ENCODE data around the gene RAB17.

RAB17 gene

GRCh38 chr2:237577956-237578870, 12.3 kb downstream of the RAB17 start:
- Histone ChIP-seq H3K9me3 (no peaks in the 10 kb centered on the region), H3K4me1 (peaks cover 0 to 24% (median 15%) of the 10 kb centered on the region in 4 donors), H3K4me3 (no peak overlapping the region), H3K27ac (no peak overlapping the region), H3K36me3 (peaks cover 0 to 4% (median 0%) of the 10 kb centered on the region in 3 donors), H3K27me3 (no peaks in the 10 kb centered on the region)
- TF ChIP-seq CTCF (IDR thresholded peaks at IDR 0.05) = no peak
- intact Hi-C loops (cut with DNase I; ENCODE audit: low total_unique reads) = loop anchor here (10.0 kb wide), 2 partner anchors 423 to 453 kb away; no protein-coding TSS in a partner anchor
- no peak for DNase-seq

GRCh38 chr2:237577458-237577857, 13.1 kb downstream of the RAB17 start:
- Histone ChIP-seq H3K4me3 (no peak overlapping the region), H3K9me3 (no peaks in the 10 kb centered on the region), H3K27ac (no peak overlapping the region), H3K36me3 (peaks cover 0 to 4% (median 0%) of the 10 kb centered on the region in 3 donors), H3K4me1 (peaks cover 0 to 23% (median 13%) of the 10 kb centered on the region in 4 donors), H3K27me3 (no peaks in the 10 kb centered on the region)
- DNase-seq = no peak
- TF ChIP-seq CTCF (IDR thresholded peaks at IDR 0.05) = no peak
- intact Hi-C loops (cut with DNase I; ENCODE audit: low total_unique reads) = loop anchor here (10.0 kb wide), 2 partner anchors 423 to 453 kb away; no protein-coding TSS in a partner anchor

GRCh38 chr2:237576974-237577373, 13.6 kb downstream of the RAB17 start:
- no peak overlapping the region for H3K27ac ChIP-seq
- intact Hi-C loops (cut with DNase I; ENCODE audit: low total_unique reads) = loop anchor here (10.0 kb wide), 2 partner anchors 422 to 452 kb away; no protein-coding TSS in a partner anchor
- H3K9me3 ChIP-seq = no peaks in the 10 kb centered on the region
- no peaks in the 10 kb centered on the region for H3K27me3 ChIP-seq
- H3K4me1 ChIP-seq = peaks cover 0 to 23% (median 10%) of the 10 kb centered on the region in 4 donors
- peaks cover 0 to 4% (median 0%) of the 10 kb centered on the region in 3 donors for H3K36me3 ChIP-seq
- H3K4me3 ChIP-seq = no peak overlapping the region
- no peak for TF ChIP-seq CTCF (IDR thresholded peaks at IDR 0.05)
- DNase-seq = no peak

- TF ChIP-seq CTCF (IDR thresholded peaks at IDR 0.05) = no peak
- Histone ChIP-seq H3K27ac (no peak overlapping the region), H3K9me3 (no peaks in the 10 kb centered on the region), H3K4me1 (peaks cover 0 to 20% (median 7%) of the 10 kb centered on the region in 4 donors), H3K4me3 (no peak overlapping the region), H3K27me3 (no peaks in the 10 kb centered on the region), H3K36me3 (peaks cover 0 to 4% (median 0%) of the 10 kb centered on the region in 3 donors)
- intact Hi-C loops (cut with DNase I; ENCODE audit: low total_unique reads) = loop anchor here (10.0 kb wide), 2 partner anchors 421 to 451 kb away; no protein-coding TSS in a partner anchor
- no peak for DNase-seq
Measured at GRCh38 chr2:237575869-237576862, 14.4 kb downstream of the RAB17 start.

Data from tibial artery (tissue), 4 donors.